Panc1 (cell line): ENCODE data around the gene C22orf23. TPM values are rescaled to one million over a fixed set of nuclear protein-coding genes. Genes with fewer than 3 reads are reported as not detected.
A peak's percentile ranks its signal among the peaks of the same experiment; 100 is the strongest.

Experiments used
- ATAC-seq: fragments of 200-7000 bp; cut with Tn5 transposase; 2 replicates; pipeline ENCODE4 v1.9.1; 2020; ENCODE audit warnings: mild to moderate bottlenecking, moderate library complexity
- BruUV-seq: library from RNA; stranded (reverse); fragments of 400-500 nt; replicated peaks from 2 replicates; lab custom pipeline; 2021; lab: Mats Ljungman, UMichigan
- CTCF ChIA-PET: fragments of 300-600 bp; sonication (Branson Sonifier 250); formaldehyde crosslinking; loops from one replicate; lab custom pipeline; 2022; ENCODE audit warnings: antibody characterized with exemption; lab: Charles Lee
- POLR2A ChIA-PET: fragments of 300-600 bp; sonication (Branson Sonifier 250); formaldehyde crosslinking; loops from one replicate; lab custom pipeline; 2022; ENCODE audit warnings: antibody characterized with exemption; lab: Charles Lee
- DNase-seq: peaks from one replicate; pipeline ENCODE4 v3.0.0-alpha.2; 2010; ENCODE audit warnings: low read depth, low spot score
- H3K27ac ChIP-seq: 2 replicates; pipeline ENCODE4 v1.5.1; 2011; ENCODE audit warnings: mild to moderate bottlenecking, low read length, inconsistent platforms
- H3K27me3 ChIP-seq: fragments of 200-500 bp; sonication (Bioruptor generic); 2 replicates; pipeline ENCODE4 v1.6.0; 2014; ENCODE audit warnings: low read length, inconsistent platforms; ENCODE audit not compliant: control insufficient read depth, insufficient read depth
- H3K36me3 ChIP-seq: fragments of 200-500 bp; sonication (Bioruptor generic); 2 replicates; pipeline ENCODE4 v1.5.1; 2014; ENCODE audit warnings: inconsistent platforms, mild to moderate bottlenecking, low read length, moderate library complexity; ENCODE audit not compliant: control insufficient read depth, insufficient read depth
- H3K4me1 ChIP-seq: 2 replicates; pipeline ENCODE4 v1.5.1; 2011; ENCODE audit warnings: inconsistent platforms, mild to moderate bottlenecking, low read length, moderate library complexity; ENCODE audit not compliant: control insufficient read depth, insufficient read depth
- H3K4me3 ChIP-seq, 2 experiments: 2 replicates each; pipeline ENCODE4 v1.5.1; 2011 to 2012; ENCODE audit warnings: low read depth in 2 of 2, low read length in 2 of 2, mild to moderate bottlenecking in 2 of 2, inconsistent platforms in 1 of 2, moderate library complexity in 1 of 2
- H3K9me3 ChIP-seq: fragments of 200-500 bp; sonication (Bioruptor generic); 2 replicates; pipeline ENCODE4 v1.5.1; 2014; ENCODE audit warnings: low read depth, mild to moderate bottlenecking, inconsistent platforms, low read length, moderate library complexity; ENCODE audit not compliant: control insufficient read depth, insufficient read depth
- CTCF ChIP-seq: fragments of 450-650 bp; IDR thresholded peaks from 2 replicates; pipeline ENCODE4 v1.5.1; 2017; ENCODE audit warnings: mild to moderate bottlenecking
- POLR2AphosphoS5 ChIP-seq: IDR thresholded peaks from 2 replicates; pipeline ENCODE4 v1.6.1; 2012; ENCODE audit warnings: mild to moderate bottlenecking, low read depth, low read length, moderate library complexity
- REST ChIP-seq, 2 experiments: IDR thresholded peaks; 2 replicates each; pipeline ENCODE4 v1.6.1; 2011 to 2012; ENCODE audit warnings: low read depth in 2 of 2, control low read depth in 1 of 2, low read length in 1 of 2, mild to moderate bottlenecking in 1 of 2, moderate library complexity in 1 of 2; ENCODE audit not compliant: insufficient read depth in 1 of 2
- SIN3A ChIP-seq: IDR thresholded peaks from 2 replicates; pipeline ENCODE4 v1.6.1; 2012; ENCODE audit warnings: low read depth, mild to moderate bottlenecking, low read length, moderate library complexity, borderline replicate concordance; ENCODE audit not compliant: insufficient read depth
- TCF7L2 ChIP-seq: IDR thresholded peaks from 2 replicates; pipeline ENCODE4 v1.6.1; 2011; ENCODE audit warnings: mild to moderate bottlenecking, low read depth, low read length, inconsistent platforms
- in situ Hi-C: cut with HindIII; loops from 2 replicates; pipeline ENCODE4 v1.10.0; 2016; ENCODE audit warnings: low sequenced_read_pairs, low pct_unique_long_range_greater_than_20kb
- intact Hi-C: fragments of 100-400 bp; cut with micrococcal nuclease; formaldehyde crosslinking; loops from one replicate; pipeline ENCODE4 v1.10.0; 2022; ENCODE audit not compliant: unreplicated experiment
- total RNA-seq: library from RNA; stranded (reverse); gene quantifications from one replicate; pipeline ENCODE4 v1.2.1, GENCODE V29; 2021; ENCODE audit not compliant: unreplicated experiment

Gene C22orf23
- total RNA-seq, 1 experiment from 2014 or later, result 0.49 TPM

- Histone ChIP-seq H3K4me3 (no peak overlapping the region), H3K27me3 (no peaks in the 10 kb centered on the region), H3K27ac (no peak overlapping the region), H3K36me3 (no peaks in the 10 kb centered on the region), H3K9me3 (no peaks in the 10 kb centered on the region), H3K4me1 (no peaks in the 10 kb centered on the region)
- intact Hi-C loops, result no loop called here
- DNase-seq (no peak), ATAC-seq (0 out of 2 replicates have a peak, but pooled peaks have one; percentile 53)
- no peak for TF ChIP-seq REST (IDR thresholded peaks at IDR 0.05; ENCODE audit: insufficient read depth in 1 of 2, low read depth in 2 of 2, low read length in 1 of 2)
- TF ChIP-seq SIN3A, result no peak
- no peak for TF ChIP-seq TCF7L2
- no peak for TF ChIP-seq POLR2AphosphoS5
- no peak for TF ChIP-seq CTCF
- no TSS peak for BruUV-seq
- POLR2A ChIA-PET, result no interaction called here
- CTCF ChIA-PET, result no interaction called here
- in situ Hi-C loops, result no loop called here
Measured at GRCh38 chr22:37996515-37997246, 43.3 kb upstream of the C22orf23 start.

GRCh38 chr22:37996079-37996478 is 42.7 kb upstream of the C22orf23 start:
- intact Hi-C loops (no loop called here), in situ Hi-C loops (no loop called here)
- no peaks in the 10 kb centered on the region for H3K9me3 ChIP-seq
- ATAC-seq (no peak), DNase-seq (no peak)
- no peaks in the 10 kb centered on the region for H3K4me1 ChIP-seq
- ChIA-PET CTCF (no interaction called here), POLR2A (no interaction called here)
- H3K27ac ChIP-seq, result no peak overlapping the region
- H3K36me3 ChIP-seq, result no peaks in the 10 kb centered on the region
- no peaks in the 10 kb centered on the region for H3K27me3 ChIP-seq
- no TSS peak for BruUV-seq
- TF ChIP-seq REST (IDR thresholded peaks at IDR 0.05; ENCODE audit: insufficient read depth in 1 of 2, low read depth in 2 of 2, low read length in 1 of 2) (no peak), POLR2AphosphoS5 (no peak), TCF7L2 (no peak), CTCF (no peak), SIN3A (no peak)
- no peak overlapping the region for H3K4me3 ChIP-seq
